HT1080 (cell line): Measurements from ENCODE around the gene VTI1B. TPM values are rescaled to one million over a fixed set of nuclear protein-coding genes. Genes with fewer than 3 reads are reported as not detected.
A peak's percentile ranks its signal among the peaks of the same experiment; 100 is the strongest.
"Not testable (repeated sequence)": the region's sequence is repeated elsewhere in the genome, so short reads cannot be mapped to it uniquely, and the experiment has no call there.

ENCODE experiments used
- DNase-seq: peaks from one replicate; pipeline ENCODE4 v3.0.0-alpha.2; 2015; ENCODE audit warnings: low read depth
- small RNA-seq: library from RNA; depleted of rRNA; stranded (forward); fragments of <200 nt; gene quantifications from one replicate; pipeline ENCODE3, GENCODE V24; 2014
- total RNA-seq: library from RNA; depleted of rRNA; stranded (reverse); fragments of >200 nt; shearing (Covaris generic); gene quantifications from 2 replicates; pipeline ENCODE4 v1.2.3, GENCODE V29; 2014; rRNA removed

VTI1B gene
- total RNA-seq, 1 experiment from 2014 or later, result 96.1 TPM

DNA sequence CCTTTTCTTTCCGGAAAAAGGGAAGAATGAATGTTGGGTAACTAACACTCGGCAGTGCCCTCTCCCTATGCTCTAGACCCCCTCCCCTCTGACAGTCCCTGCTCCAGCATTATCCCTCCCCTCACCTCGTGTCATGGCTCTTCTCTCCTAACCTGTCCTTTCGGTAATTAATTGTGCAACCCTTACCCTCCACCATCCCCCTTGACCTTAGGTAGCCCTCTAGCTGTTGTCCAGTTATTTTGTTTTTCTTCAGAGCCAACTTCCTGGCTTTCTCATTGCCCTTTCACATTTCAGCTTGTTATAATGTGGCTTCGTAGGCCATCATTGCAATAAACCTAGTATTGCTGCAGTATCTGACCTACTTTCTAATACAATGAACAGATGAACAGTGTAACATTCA, 43.5 kb downstream of the VTI1B start:
- no peak for DNase-seq

DNA sequence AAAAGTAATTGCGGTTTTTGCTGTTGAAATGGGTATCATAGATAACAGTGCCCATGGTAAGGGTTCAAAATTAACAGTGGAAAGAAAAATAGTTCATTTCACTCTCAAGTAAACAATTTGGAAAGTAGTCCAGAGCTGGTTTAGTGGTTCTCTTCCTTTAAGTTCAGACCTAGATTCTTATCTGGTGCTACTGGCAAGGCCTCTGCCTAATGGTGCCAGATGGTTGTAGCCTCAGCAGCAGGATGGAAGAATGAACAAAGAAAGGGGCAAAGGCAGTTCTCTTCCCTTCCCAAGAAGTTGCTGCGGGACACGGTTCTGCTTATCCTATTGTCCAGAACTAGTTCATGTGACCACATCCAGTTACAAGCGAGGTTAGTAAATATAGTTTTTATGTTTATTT, 44.2 kb downstream of the VTI1B start:
- DNase-seq, result no peak

DNA sequence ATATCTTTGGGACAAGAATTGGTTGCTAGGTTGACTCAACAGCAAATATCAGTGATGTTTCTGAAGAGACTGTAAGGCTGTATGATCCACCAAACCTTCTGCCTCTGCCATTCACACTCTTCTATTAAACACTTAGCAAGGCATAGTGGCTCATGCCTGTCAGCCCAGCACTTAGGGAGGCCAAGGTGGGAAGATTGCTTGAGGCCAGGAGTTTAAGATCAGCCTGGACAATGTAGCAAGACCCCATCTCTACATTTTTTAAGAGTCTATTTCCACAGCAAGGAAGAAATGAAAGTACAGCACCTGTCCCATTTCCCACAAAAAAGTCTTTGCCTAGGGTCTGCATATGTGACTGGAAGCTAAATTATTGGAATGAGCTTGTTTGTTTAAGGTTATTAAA, 46.9 kb downstream of the VTI1B start:
- no peak for DNase-seq

DNA sequence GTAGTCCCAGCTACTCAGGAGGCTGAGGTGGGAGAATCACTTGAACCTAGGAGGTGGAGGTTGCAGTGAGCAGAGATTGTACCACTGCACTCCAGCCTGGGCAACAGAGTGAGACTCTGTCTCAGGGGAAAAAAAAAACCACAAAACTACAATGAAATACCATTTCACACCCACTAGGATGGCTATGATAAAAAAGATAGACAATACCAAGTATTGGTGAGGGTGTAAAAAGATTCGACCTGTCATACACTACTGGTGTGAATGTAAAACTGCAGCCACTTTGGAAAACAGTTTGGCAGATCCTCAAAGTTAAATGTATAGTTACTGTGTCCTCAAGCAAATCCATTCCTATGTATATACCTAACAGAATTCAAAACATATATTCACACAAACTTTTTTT, 48.3 kb downstream of the VTI1B start:
- DNase-seq, result not testable (repeated sequence)

DNA sequence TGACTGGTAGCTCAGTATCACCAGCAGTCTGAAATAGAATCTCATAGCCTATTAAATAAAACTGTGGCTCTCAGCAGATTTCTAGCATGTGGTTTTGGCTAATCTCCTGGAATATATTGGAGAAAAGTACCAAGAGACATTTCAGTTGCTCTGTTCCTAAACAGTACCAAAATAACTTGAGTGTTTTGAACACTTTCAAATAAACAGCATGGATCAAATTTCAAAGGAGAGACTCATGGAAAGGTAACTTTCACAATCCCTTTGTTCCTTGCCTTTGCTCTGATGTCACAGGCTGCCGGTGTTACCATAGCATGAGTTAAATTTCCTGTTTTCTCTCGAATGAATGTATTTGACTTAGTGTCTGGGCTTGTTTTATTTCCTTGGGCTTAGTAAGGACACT, 51.3 kb downstream of the VTI1B start:
- DNase-seq, result peak; percentile 68

DNA sequence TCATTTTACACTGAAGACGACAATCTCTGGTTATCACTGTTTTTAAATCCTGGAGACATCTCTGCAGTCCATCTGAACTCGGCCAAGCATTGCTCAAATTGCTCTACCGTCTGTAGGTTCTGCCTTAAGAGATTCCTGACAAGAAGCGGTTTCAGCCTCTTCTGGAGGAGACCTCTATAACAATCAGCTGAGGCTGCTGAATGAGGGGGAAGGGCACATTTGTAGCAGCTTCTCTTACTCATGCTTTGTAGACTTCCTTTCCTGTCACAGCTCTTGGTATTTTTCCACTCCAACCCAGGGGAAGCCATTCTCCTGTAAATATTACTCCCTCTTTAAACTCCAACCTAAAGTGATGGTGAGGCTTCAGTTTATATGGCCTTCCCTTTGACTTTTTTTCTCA, 51.8 kb downstream of the VTI1B start:
- DNase-seq, result peak; percentile 91

DNA sequence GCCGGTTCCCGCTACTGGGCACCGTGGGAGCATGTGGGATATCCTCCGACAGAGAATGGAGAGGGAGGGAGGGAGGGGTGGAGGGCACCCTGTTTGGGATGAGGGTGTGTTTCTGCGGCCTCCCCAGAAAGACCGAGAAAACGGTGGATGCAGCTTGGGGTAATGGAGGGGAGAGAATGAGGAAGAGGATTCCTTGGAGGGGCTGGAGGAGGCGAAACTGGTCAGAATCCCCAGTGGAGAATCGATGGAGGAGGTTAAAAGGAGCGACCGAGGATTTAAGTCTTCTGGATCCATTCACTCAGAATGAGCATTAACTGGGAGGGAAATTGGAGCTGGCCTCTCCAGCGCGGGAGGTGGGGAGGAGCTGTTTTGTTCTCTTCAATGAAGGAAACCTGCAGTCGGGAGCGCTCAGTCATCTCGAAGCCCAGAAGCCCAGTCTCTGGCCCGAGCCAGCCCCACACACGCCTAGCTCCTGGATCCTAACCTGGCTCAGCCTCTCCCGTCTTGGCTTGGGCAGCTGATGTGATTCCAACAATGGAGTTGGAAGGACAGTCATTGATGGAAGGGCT, 54.1 kb downstream of the VTI1B start:
- no peak for DNase-seq

DNA sequence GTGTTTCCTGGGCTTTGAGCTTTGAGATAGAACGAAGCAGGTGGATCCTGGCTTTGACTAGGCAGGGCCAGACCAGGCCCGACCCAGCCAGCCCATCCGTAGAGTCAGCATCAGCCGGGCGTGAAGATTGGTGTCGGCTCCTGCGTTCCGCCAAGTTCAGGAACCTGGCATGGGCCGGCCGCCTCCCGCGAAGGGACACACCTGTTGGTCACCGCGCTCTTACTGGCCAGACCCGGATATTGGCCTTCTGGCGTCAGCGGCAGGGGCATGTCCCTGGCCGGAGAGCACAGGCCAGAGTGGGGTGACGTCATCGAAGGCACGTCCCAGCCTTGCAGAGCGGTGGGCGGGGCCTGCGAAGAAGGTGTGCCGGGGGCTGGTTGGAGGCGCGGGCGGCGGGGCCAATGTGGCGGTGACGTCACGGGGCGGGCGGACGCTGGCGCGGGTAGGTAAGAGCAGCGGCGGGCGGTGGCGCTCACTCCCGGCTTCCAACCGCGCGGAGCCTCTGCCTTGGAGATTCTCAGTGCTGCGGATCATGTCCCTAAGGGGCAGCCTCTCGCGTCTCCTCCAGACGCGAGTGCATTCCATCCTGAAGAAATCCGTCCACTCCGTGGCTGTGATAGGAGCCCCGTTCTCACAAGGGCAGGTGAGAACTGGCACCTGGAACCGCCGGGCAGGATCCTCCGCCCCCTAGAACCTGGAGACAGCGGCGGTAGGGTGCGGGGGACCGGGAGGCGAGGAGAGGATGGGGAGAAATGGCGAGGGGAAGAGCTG, 54.8 kb downstream of the VTI1B start, which contains the start of gene ARG2:
ARG2 (plus strand) TSS at position 475 of the 771 bp plus-strand sequence; CDS start at position 533, 58 bp downstream.
- DNase-seq, result peak; percentile 90

DNA sequence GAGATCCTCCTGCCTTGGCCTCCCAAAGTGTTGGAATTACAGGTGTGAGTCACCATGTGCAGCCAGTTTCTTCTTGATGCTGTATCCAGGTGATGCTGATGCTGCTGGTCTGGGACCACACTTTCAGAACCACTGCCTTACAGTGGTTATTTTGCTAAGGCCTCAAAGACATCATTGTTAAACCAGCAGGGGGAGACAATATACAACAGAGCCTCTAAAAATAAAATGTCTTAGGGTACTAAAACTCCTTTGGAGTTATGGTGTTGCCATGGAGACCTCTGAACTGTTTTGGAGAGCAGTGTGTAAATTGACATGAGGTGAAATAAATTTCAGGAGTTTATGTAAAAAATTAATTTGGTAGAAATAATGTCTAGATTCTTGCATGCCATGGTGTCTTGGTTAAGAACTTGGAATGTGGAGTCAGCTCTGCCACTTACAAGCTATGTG, 55.8 kb downstream of the VTI1B start:
- DNase-seq, result peak; percentile 80

DNA sequence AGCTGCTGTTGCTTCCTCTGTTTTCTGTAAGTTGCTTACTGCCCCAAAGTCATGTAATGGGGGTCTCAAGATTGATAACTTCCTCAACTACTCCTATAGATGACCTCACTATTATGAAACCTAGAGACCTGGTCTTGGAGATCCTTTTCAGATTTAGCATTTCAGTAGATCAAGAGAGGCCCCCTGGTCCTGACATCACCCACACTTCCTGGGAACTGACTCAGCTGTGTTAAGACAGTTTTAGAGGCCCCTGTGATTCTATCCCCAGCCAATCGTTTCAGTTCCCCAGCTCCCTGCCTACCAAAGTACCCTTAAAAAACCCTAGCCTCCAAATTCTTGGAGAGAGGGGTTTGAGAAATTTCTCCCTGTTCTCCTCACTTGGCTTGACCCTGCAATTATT, 63.9 kb downstream of the VTI1B start:
- DNase-seq, result no peak

DNA sequence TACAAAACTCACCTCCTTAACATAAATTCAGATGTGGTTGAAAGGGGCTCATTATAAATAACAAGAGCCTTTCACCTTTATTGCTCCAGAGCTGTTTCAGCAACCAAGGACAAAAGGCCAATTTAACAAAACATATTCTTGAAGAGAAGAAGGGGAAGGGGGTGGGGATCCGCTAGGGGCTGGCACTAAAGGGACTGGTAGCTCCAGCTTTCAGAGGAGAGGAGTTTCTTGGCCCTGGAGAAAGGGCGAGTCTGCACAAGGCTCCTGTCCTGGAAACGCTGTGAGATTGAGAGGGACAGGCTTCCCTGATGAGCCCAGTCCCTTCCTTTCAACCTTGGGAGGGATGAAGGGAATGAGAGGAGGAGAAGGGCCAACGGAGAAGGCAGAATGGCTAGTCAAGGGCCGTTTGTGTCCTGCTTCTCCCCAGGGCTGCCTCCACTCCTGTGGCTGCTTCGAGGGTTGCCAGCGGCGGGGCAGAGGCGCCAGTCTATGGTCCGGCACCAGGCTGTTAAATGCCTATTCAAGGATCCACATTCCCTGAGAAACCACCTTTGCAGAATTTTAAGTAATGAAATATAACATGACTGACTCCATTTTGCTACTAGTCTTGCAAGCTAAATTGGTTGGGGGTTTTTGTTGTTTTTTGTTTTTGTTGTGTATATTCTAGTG, 64.7 kb downstream of the VTI1B start:
- no peak for DNase-seq

DNA sequence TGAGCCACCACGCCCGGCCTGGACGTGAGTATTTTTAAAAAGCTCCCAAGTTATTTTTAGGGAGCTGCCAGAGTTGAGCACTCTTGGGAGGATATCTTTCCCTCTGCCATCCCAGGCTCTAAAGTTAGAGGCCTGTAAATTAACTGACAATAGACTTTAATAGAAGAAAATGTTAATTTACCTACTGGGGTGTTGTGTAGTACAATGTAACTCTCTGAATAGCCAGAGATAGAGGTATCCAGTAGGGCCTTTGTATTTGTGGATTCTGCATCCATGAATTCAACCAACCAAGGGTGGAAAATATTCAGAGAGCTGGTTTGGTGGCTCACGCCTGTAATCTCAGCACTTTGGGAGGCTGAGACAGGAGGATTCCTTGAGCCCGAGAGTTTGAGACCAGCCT, 66.8 kb downstream of the VTI1B start:
- no peak for DNase-seq

DNA sequence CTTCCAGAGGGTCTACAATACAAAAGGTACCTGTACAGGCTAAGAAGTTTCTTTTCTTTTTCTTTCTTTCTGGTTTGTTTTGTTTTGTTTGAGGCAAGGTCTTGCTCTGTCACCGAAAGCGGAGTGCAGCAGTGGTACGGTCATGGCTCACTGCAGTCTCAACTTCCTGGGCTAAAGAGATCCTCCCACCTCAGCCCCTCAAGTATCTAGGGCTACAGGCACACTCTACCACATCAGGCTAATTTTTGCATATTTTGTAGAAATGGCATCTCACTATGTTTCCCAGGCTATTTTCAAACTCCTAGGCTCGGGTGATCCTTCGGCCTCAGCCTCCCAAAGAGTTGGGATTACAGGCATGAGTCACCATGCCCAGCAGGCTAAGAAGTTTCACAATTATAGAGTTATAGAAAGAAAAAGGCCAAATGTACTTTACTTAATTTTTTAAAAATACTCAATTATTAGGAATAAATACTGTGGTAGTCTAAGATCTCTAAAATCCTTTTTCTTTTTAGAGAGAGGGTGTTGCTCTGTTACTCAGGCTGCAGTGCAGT, 71.4 kb downstream of the VTI1B start:
- no peak for DNase-seq

DNA sequence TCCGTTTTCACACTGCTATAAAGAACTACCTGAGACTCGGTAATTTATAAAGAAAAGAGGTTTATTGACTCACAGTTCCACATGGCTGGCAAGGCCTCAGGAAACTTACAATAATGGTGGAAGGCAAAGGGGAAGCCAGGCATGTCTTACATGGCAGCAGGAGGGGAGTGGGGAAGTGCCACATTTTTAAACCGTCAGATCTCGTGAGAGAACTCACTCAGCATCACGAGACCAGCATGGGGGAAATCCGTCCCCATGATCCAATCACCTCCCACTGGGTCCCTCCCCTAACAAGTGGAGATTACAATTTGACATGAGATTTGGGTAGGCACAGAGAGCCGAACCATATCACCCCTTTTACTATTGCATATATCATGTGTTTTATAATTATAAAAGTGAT, 72.4 kb downstream of the VTI1B start:
- no peak for DNase-seq

DNA sequence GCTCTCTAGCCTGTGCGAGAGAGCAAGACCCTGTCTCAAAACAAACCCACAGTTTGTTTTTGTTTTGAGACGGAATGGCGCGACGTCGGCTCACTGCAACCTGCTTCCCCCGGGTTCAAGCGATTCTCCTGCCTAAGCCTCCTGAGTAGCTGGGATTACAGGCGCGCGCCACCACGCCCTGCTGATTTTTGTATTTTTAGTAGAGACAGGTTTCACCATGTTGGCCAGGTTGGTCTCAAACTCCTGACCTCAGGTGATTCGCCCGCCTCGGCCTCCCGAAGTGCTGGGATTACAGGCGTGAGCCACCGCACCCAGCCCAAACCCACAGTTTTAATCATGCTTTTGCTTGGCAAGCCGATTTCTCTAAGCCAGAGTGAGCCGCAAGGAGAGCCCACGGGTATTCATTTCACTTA, 73.9 kb downstream of the VTI1B start:
- not testable (repeated sequence) for DNase-seq

DNA sequence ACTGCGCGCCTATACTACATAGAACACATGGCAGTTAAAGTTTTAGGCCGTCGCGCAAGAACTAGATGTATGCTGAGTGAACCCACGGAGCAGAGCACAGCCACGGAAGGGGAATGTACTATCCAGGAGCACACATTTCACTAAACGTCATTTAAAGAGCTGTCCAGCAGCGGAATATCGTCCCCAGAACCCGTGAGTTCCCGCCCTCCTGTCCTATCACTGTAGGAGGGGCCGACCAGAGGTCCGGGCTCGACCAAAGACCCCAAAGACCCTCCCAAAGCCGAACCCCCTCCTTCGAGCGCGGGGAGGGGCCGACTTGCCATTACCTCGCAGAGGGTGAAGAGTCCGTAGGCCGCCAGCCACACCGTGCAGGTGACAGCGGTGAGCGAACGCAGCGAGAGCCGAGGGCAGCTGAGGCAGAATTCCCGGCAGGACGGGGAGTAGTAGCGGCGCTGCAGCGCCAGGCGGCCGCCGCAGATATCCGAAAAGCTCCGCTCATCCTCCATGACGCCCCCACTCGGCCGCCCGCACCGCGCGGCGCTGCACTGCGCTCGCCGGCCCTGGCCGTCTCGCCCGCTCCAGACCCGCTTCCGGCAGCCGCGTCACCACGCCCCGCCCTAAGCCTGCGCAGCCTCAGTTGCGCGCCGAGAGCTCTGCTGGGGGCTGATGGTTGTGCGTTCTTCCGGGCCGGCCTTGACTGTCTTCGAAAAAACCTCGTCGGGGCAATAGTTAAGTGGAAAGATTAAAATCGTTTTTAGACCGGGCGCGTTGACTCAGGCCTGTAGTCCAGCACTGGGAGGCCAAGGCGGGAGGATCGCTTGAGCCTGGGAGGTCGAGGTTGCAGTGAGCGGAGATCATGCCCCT, 74.5 kb downstream of the VTI1B start, which contains the start of gene PIGH:
PIGH (minus strand) TSS at position 571 of the 864 bp plus-strand sequence; CDS start at position 506, 65 bp downstream.
- DNase-seq, result peak; percentile 87

Small RNA genes within 50 kb of the gene (small RNA-seq; reads per million reads assigned to genes)
- gene AL132640.3 (not detected), gene RF00019 (not detected), gene RN7SL369P (not detected), gene RNA5SP386 (not detected)

Other genes with a start within 250 kb of the VTI1B start
- gene TMEM229B, start 185.9 kb downstream of the VTI1B start, total RNA-seq, result 5.8 and 6.0 TPM in 2 replicates
- gene PLEKHH1, start 141.3 kb downstream of the VTI1B start, total RNA-seq, result 4.2 and 4.3 TPM in 2 replicates
- gene PIGH, start 74.4 kb downstream of the VTI1B start, total RNA-seq, result 25.4 and 37.4 TPM in 2 replicates
- gene ARG2, start 54.7 kb downstream of the VTI1B start, total RNA-seq, result 20.6 and 22.8 TPM in 2 replicates
- gene RDH11, start 21.1 kb upstream of the VTI1B start, total RNA-seq, result 76.1 and 91.2 TPM in 2 replicates
- 0.23 and 0.29 TPM in 2 replicates for gene RDH12, start 27.3 kb upstream of the VTI1B start, total RNA-seq
- gene ZFYVE26, start 142.0 kb upstream of the VTI1B start, total RNA-seq, result 7.2 and 13.4 TPM in 2 replicates
- gene RAD51B, start 145.1 kb upstream of the VTI1B start, total RNA-seq, result 8.5 and 9.4 TPM in 2 replicates